H1 (cell line): Measurements from ENCODE around the gene UBXN4. TPM values are rescaled to one million over a fixed set of nuclear protein-coding genes. Genes with fewer than 3 reads are reported as not detected.

Experiments used
- CTCF ChIA-PET: fragments of 300-600 bp; sonication (Branson Sonifier 250); formaldehyde crosslinking; loops from one replicate; lab custom pipeline; 2021; ENCODE audit not compliant: partially characterized antibody; lab: Charles Lee
- POLR2A ChIA-PET: fragments of 300-600 bp; sonication (Branson Sonifier 250); formaldehyde crosslinking; loops from one replicate; lab custom pipeline; 2021; ENCODE audit warnings: inconsistent platforms; ENCODE audit not compliant: partially characterized antibody; lab: Charles Lee
- DNase-seq, 2 experiments: peaks; one replicate each; pipeline versions ENCODE4 v3.0.0 to v3.0.0-alpha.2; 2010 to 2022; ENCODE audit warnings: low spot score in 2 of 2, low read depth in 1 of 2, mixed read lengths in 1 of 2
- FAIRE-seq: peaks from 2 replicates; lab custom pipeline; 2011; peaks lifted over from hg19 to GRCh38; lab: Jason Lieb, UNC
- H2AFZ ChIP-seq: 2 replicates; pipeline ENCODE4 v1.8.1; 2012; ENCODE audit warnings: low read length, inconsistent platforms
- H2AK5ac ChIP-seq: 2 replicates; pipeline ENCODE4 v1.6.1; 2013; ENCODE audit warnings: low read depth, low read length
- H2BK120ac ChIP-seq: replicated peaks from 2 replicates; pipeline ENCODE3; 2013; ENCODE audit warnings: low read depth, low read length, inconsistent platforms
- H2BK12ac ChIP-seq: 2 replicates; pipeline ENCODE4 v1.6.1; 2013; ENCODE audit warnings: low read depth, low read length
- H2BK15ac ChIP-seq: 2 replicates; pipeline ENCODE4 v1.6.1; 2013; ENCODE audit warnings: low read length
- H2BK20ac ChIP-seq: 2 replicates; pipeline ENCODE4 v1.6.1; 2013; ENCODE audit warnings: low read length
- H2BK5ac ChIP-seq: 2 replicates; pipeline ENCODE4 v1.6.1; 2013; ENCODE audit warnings: low read depth, low read length
- H3K14ac ChIP-seq: 2 replicates; pipeline ENCODE4 v1.6.1; 2013; ENCODE audit warnings: inconsistent platforms; ENCODE audit not compliant: insufficient read length
- H3K18ac ChIP-seq: 2 replicates; pipeline ENCODE4 v1.6.1; 2013; ENCODE audit warnings: low read length; ENCODE audit errors: extremely low read depth
- H3K23ac ChIP-seq: 2 replicates; pipeline ENCODE4 v1.6.1; 2013; ENCODE audit warnings: inconsistent platforms; ENCODE audit not compliant: insufficient read length
- H3K23me2 ChIP-seq: 2 replicates; pipeline ENCODE4 v1.6.1; 2013; ENCODE audit warnings: low read depth, low read length
- H3K27ac ChIP-seq: 2 replicates; pipeline ENCODE4 v1.6.1; 2011; ENCODE audit warnings: low read depth, low read length, inconsistent platforms
- H3K27me3 ChIP-seq, 4 experiments: replicated peaks in 1 of 4; 1 replicate in 1 of 4; 2 replicates in 3 of 4; pipeline versions ENCODE4 v1.6.1 to v1.8.1; 2011 to 2013; ENCODE audit warnings: low read length in 3 of 4, mild to moderate bottlenecking in 3 of 4, inconsistent platforms in 2 of 4, mixed read lengths in 2 of 4, moderate library complexity in 1 of 4; ENCODE audit not compliant: control insufficient read depth in 3 of 4, insufficient read depth in 3 of 4; ENCODE audit errors: extremely low read depth in 1 of 4
- H3K36me3 ChIP-seq, 4 experiments: 2 replicates each; pipeline versions ENCODE4 v1.6.1 to v1.8.1; 2011 to 2013; ENCODE audit warnings: mild to moderate bottlenecking in 4 of 4, low read length in 3 of 4, moderate library complexity in 2 of 4, control low read depth in 1 of 4, inconsistent platforms in 1 of 4; ENCODE audit not compliant: insufficient read depth in 4 of 4, control insufficient read depth in 2 of 4
- H3K4ac ChIP-seq: replicated peaks from 2 replicates; pipeline ENCODE3; 2013; ENCODE audit warnings: low read length, low read depth, mixed read lengths, inconsistent platforms; ENCODE audit not compliant: insufficient read length
- H3K4me1 ChIP-seq, 4 experiments: replicated peaks in 1 of 4; 1 replicate in 1 of 4; 2 replicates in 3 of 4; pipeline versions ENCODE4 v1.6.1 to v1.8.1; 2011 to 2013; ENCODE audit warnings: low read length in 3 of 4, inconsistent platforms in 2 of 4, mixed read lengths in 1 of 4; ENCODE audit not compliant: insufficient read depth in 4 of 4, control insufficient read depth in 3 of 4
- H3K4me2 ChIP-seq, 2 experiments: 2 replicates each; pipeline versions ENCODE4 v1.6.1 to v1.8.1; 2011 to 2013; ENCODE audit warnings: low read depth in 2 of 2, low read length in 2 of 2, control low read depth in 1 of 2, inconsistent platforms in 1 of 2, mild to moderate bottlenecking in 1 of 2; ENCODE audit not compliant: insufficient read depth in 1 of 2
- H3K4me3 ChIP-seq, 4 experiments: fragments of 200-600, 300-600 bp in 1 of 4; sonication (generic), shearing (Covaris generic), sonication (Bioruptor Twin) in 1 of 4; 2 replicates each; pipeline versions ENCODE4 v1.5.1 to v1.8.1; 2011 to 2016; ENCODE audit warnings: low read length in 4 of 4, low read depth in 3 of 4, control low read depth in 2 of 4, inconsistent platforms in 2 of 4, mild to moderate bottlenecking in 2 of 4, mixed read lengths in 1 of 4, moderate library complexity in 1 of 4; ENCODE audit not compliant: insufficient read depth in 2 of 4; ENCODE audit errors: extremely low read depth in 1 of 4
- H3K56ac ChIP-seq: replicated peaks from 2 replicates; pipeline ENCODE3; 2013; ENCODE audit warnings: low read depth, mild to moderate bottlenecking, mixed read lengths, low read length, inconsistent platforms; ENCODE audit not compliant: insufficient read length
- H3K79me1 ChIP-seq: 2 replicates; pipeline ENCODE4 v1.6.1; 2013; ENCODE audit warnings: low read depth, low read length, control low read depth
- H3K79me2 ChIP-seq, 2 experiments: 2 replicates each; pipeline versions ENCODE4 v1.6.1 to v1.8.1; 2012 to 2013; ENCODE audit warnings: low read length in 2 of 2, mild to moderate bottlenecking in 2 of 2, inconsistent platforms in 1 of 2; ENCODE audit not compliant: insufficient read depth in 2 of 2, control insufficient read depth in 1 of 2
- H3K9ac ChIP-seq, 4 experiments: replicated peaks in 1 of 4; 1 replicate in 1 of 4; 2 replicates in 3 of 4; pipeline versions ENCODE4 v1.6.1 to v1.8.1; 2011 to 2013; ENCODE audit warnings: low read depth in 3 of 4, low read length in 3 of 4, control low read depth in 2 of 4, mild to moderate bottlenecking in 2 of 4, moderate library complexity in 2 of 4, inconsistent platforms in 1 of 4; ENCODE audit errors: extremely low read depth in 1 of 4
- H3K9me3 ChIP-seq, 2 experiments: 2 replicates each; pipeline versions ENCODE4 v1.6.1 to v1.8.1; 2012 to 2013; ENCODE audit warnings: mild to moderate bottlenecking in 2 of 2, moderate library complexity in 2 of 2, control low read depth in 1 of 2, inconsistent platforms in 1 of 2, low read depth in 1 of 2, low read length in 1 of 2, mixed read lengths in 1 of 2; ENCODE audit not compliant: insufficient read depth in 2 of 2
- H4K20me1 ChIP-seq, 2 experiments: replicated peaks in 1 of 2; 2 replicates each; pipeline versions ENCODE3 to v1.8.1; 2011 to 2013; ENCODE audit warnings: inconsistent platforms in 2 of 2, low read length in 2 of 2, mild to moderate bottlenecking in 1 of 2; ENCODE audit not compliant: insufficient read depth in 2 of 2, control insufficient read depth in 1 of 2
- H4K5ac ChIP-seq: 2 replicates; pipeline ENCODE4 v1.6.1; 2013; ENCODE audit warnings: low read length, low read depth, mixed read lengths, inconsistent platforms; ENCODE audit not compliant: insufficient read length
- H4K8ac ChIP-seq: 2 replicates; pipeline ENCODE4 v1.8.0; 2013; ENCODE audit warnings: mild to moderate bottlenecking, moderate library complexity, low read length, inconsistent platforms; ENCODE audit not compliant: insufficient read depth; ENCODE audit errors: extremely low read depth
- H4K91ac ChIP-seq: replicated peaks from 2 replicates; pipeline ENCODE3; 2013; ENCODE audit warnings: low read length, mixed read lengths, inconsistent platforms; ENCODE audit not compliant: insufficient read length
- ATF2 ChIP-seq: IDR thresholded peaks from 2 replicates; pipeline ENCODE4 v1.6.1; 2012; ENCODE audit warnings: low read length, inconsistent platforms
- BACH1 ChIP-seq: IDR thresholded peaks from 2 replicates; pipeline ENCODE4 v1.6.1; 2012; ENCODE audit warnings: low read length, improper control_type of control experiment
- BRCA1 ChIP-seq: IDR thresholded peaks from 2 replicates; pipeline ENCODE4 v1.6.1; 2012; ENCODE audit warnings: low read depth, low read length, improper control_type of control experiment
- CTBP2 ChIP-seq: IDR thresholded peaks from 2 replicates; pipeline ENCODE4 v1.7.0; 2011; ENCODE audit warnings: borderline replicate concordance, mild to moderate bottlenecking, moderate library complexity, mixed read lengths, low read length; ENCODE audit not compliant: insufficient read depth, insufficient read length
- EZH2 ChIP-seq: fragments of 200-600 bp; sonication (generic); IDR thresholded peaks from 2 replicates; pipeline ENCODE4 v1.7.1; 2012; ENCODE audit warnings: low read depth, mild to moderate bottlenecking, moderate library complexity, low read length, inconsistent platforms; ENCODE audit not compliant: severe bottlenecking
- PHF8 ChIP-seq: fragments of 200-600 bp; sonication (generic); conservative IDR thresholded peaks from 2 replicates; pipeline ENCODE4 v1.7.1; 2012; ENCODE audit warnings: low read depth, mild to moderate bottlenecking, inconsistent platforms, low read length, moderate library complexity
- SIRT6 ChIP-seq: IDR thresholded peaks from one replicate; pipeline ENCODE4 v1.7.1; 2012; ENCODE audit warnings: low read length, inconsistent platforms
- SIX5 ChIP-seq: IDR thresholded peaks from 2 replicates; pipeline ENCODE4 v1.6.1; 2011; ENCODE audit warnings: mild to moderate bottlenecking, low read depth, low read length
- SP4 ChIP-seq: IDR thresholded peaks from 2 replicates; pipeline ENCODE4 v1.6.1; 2012; ENCODE audit warnings: low read length, inconsistent platforms
- WGBS, 2 experiments: shearing (Covaris generic) in 1 of 2; methylation state at CpG; one replicate each; pipeline versions ENCODE4 v1.1.6 to v1.1.7; 2013 to 2015; ENCODE audit warnings: low lambda C conversion rate in 2 of 2, mixed read lengths in 2 of 2, inconsistent platforms in 1 of 2, low coverage in 1 of 2, missing lambda C conversion rate in 1 of 2; ENCODE audit not compliant: insufficient replicate concordance in 2 of 2, insufficient coverage in 1 of 2, insufficient read length in 1 of 2; ENCODE audit errors: extremely low coverage in 1 of 2, missing lambda C conversion rate in 1 of 2; 5-methylcytosine and 5-hydroxymethylcytosine counted together
- polyA plus RNA-seq, 7 experiments: library from polyadenylated mRNA; depleted of rRNA in 3 of 7; stranded (reverse) in 5 of 7; unstranded in 2 of 7; fragments of >200 nt in 5 of 7; fragments of 200-250 nt in 2 of 7; gene quantifications; 1 replicate in 5 of 7; 2 replicates in 1 of 7; 4 replicates in 1 of 7; pipeline versions ENCODE4 v1.2.1 to v1.2.3, GENCODE V29; 2011 to 2013; ENCODE audit warnings: missing spikeins in 2 of 7, mixed read lengths in 2 of 7
- total RNA-seq: library from RNA; stranded (reverse); fragmentation: NEBNext Ultra II Directional; extraction: Animal tissue kit (Norgen Biotek cat#: 25700); gene quantifications from 2 replicates; pipeline ENCODE4 v1.2.1, GENCODE V29; 2021
- TF ChIP-seq, protein P1 (sequence below), 3 experiments: IDR thresholded peaks; 1 replicate in 2 of 3; 2 replicates in 1 of 3; pipeline versions ENCODE4 v1.5.1 to v1.6.1; 2011; ENCODE audit warnings: low read length in 3 of 3, mild to moderate bottlenecking in 3 of 3, inconsistent platforms in 2 of 3, low read depth in 1 of 3, moderate library complexity in 1 of 3; ENCODE audit not compliant: insufficient read depth in 1 of 3; ENCODE audit errors: control extremely low read depth in 1 of 3

Gene UBXN4
- total and polyA plus RNA-seq, 2 of the 8 experiments (the other 6 are each of a cell fraction or from before 2014, with no cell fraction given) = 20.1 to 64.2 TPM

DNA sequence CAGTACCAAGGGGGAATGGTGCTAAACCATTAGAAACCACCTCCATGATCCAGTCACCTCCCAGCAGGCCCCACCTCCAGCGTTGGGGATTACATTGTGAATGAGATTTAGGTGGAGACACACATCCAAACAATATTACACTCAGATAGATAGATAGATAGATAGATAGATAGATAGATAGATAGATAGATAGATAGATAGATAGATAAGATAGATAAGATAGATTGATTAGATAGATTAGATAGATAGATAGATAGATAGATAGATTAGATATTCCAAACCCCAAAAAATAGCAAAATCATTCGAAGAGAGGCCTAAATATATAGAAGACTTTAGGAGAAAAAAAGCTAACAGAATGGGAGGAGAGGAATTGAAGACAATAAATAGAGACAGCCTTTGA, 42.8 kb upstream of the UBXN4 start:
- Histone ChIP-seq H3K79me1 (no peaks in the 10 kb centered on the region), H3K56ac (no peak overlapping the region), H3K4me2 (no peak overlapping the region), H3K9me3 (no peaks in the 10 kb centered on the region), H3K4me3 (no peak overlapping the region), H4K5ac (no peak overlapping the region), H3K4me1 (no peaks in the 10 kb centered on the region), H3K27me3 (no peaks in the 10 kb centered on the region), H2BK20ac (no peak overlapping the region), H3K4ac (no peak overlapping the region), H4K8ac (no peak overlapping the region), H3K14ac (no peak overlapping the region), H2AK5ac (no peak overlapping the region), H4K91ac (no peak overlapping the region), H2AFZ (no peak overlapping the region), H3K27ac (no peak overlapping the region), H3K23me2 (no peaks in the 10 kb centered on the region; the same call in 1 of the 2 replicates), H2BK120ac (no peak overlapping the region), H3K18ac (no peak overlapping the region), H2BK5ac (no peak overlapping the region), H2BK15ac (no peak overlapping the region), H3K23ac (no peak overlapping the region), H2BK12ac (no peak overlapping the region), H3K36me3 (peaks cover 0 to 6% (median 1%) of the 10 kb centered on the region in 4 experiments; a peak in 4 of 8 replicates), H4K20me1 (no peaks in the 10 kb centered on the region), H3K9ac (no peak overlapping the region), H3K79me2 (no peaks in the 10 kb centered on the region)
- POLR2A ChIA-PET = no interaction called here
- no peak for FAIRE-seq
- CTCF ChIA-PET = interaction anchor here (3.5 kb wide), 1 partner anchor 11 kb away, joined by 18 read pairs; no protein-coding TSS in a partner anchor
- WGBS, 2 experiments = 100% methylated on average over 2 of the region's 2 CpGs; no CpG with 5 or more reads in 1 of the 2 experiments
- no peak for DNase-seq
- TF ChIP-seq EZH2 = no peak
- no peak for TF ChIP-seq PHF8
- TF ChIP-seq SIRT6 = no peak
- no peak for TF ChIP-seq SIX5
- TF ChIP-seq, protein P1, sequence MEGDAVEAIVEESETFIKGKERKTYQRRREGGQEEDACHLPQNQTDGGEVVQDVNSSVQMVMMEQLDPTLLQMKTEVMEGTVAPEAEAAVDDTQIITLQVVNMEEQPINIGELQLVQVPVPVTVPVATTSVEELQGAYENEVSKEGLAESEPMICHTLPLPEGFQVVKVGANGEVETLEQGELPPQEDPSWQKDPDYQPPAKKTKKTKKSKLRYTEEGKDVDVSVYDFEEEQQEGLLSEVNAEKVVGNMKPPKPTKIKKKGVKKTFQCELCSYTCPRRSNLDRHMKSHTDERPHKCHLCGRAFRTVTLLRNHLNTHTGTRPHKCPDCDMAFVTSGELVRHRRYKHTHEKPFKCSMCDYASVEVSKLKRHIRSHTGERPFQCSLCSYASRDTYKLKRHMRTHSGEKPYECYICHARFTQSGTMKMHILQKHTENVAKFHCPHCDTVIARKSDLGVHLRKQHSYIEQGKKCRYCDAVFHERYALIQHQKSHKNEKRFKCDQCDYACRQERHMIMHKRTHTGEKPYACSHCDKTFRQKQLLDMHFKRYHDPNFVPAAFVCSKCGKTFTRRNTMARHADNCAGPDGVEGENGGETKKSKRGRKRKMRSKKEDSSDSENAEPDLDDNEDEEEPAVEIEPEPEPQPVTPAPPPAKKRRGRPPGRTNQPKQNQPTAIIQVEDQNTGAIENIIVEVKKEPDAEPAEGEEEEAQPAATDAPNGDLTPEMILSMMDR (IDR thresholded peaks at IDR 0.05; ENCODE audit: control extremely low read depth in 1 of 3, insufficient read depth in 1 of 3, low read depth in 1 of 3, low read length in 3 of 3) = no peak
- no peak for TF ChIP-seq CTBP2
- TF ChIP-seq BRCA1 = no peak
- TF ChIP-seq SP4 = no peak
- TF ChIP-seq ATF2 = no peak
- TF ChIP-seq BACH1 = no peak
